Skeletal muscle tissue (tissue), 4 donors: ENCODE results near the gene TSACC. TPM values are rescaled to one million over a fixed set of nuclear protein-coding genes. Genes with fewer than 3 reads are reported as not detected.
"Not testable (repeated sequence)": the region's sequence is repeated elsewhere in the genome, so short reads cannot be mapped to it uniquely, and the experiment has no call there.

Experiments used
- H3K27ac ChIP-seq: one replicate; pipeline ENCODE4 v1.7.0; 2013; ENCODE audit warnings: mild to moderate bottlenecking, low read depth, low read length, inconsistent platforms
- H3K27me3 ChIP-seq, 3 donors: one replicate each; pipeline ENCODE4 v1.7.0; 2013; ENCODE audit warnings: low read length in 3 of 3; ENCODE audit not compliant: control insufficient read depth in 3 of 3, insufficient read depth in 3 of 3
- H3K36me3 ChIP-seq, 3 donors: one replicate each; pipeline ENCODE4 v1.7.0; 2013; ENCODE audit warnings: low read length in 3 of 3; ENCODE audit not compliant: control insufficient read depth in 3 of 3, insufficient read depth in 3 of 3
- H3K4me1 ChIP-seq, 3 donors: one replicate each; pipeline ENCODE4 v1.7.0; 2013; ENCODE audit warnings: low read length in 3 of 3, mild to moderate bottlenecking in 3 of 3; ENCODE audit not compliant: control insufficient read depth in 3 of 3, insufficient read depth in 3 of 3
- H3K4me3 ChIP-seq, 3 donors: one replicate each; pipeline ENCODE4 v1.7.0; 2013; ENCODE audit warnings: low read length in 3 of 3
- H3K9ac ChIP-seq, 3 donors: one replicate each; pipeline ENCODE4 v1.7.0; 2013; ENCODE audit warnings: low read length in 3 of 3, mild to moderate bottlenecking in 3 of 3, moderate library complexity in 2 of 3, low read depth in 1 of 3
- H3K9me3 ChIP-seq, 3 donors: one replicate each; pipeline ENCODE4 v1.7.0; 2013; ENCODE audit warnings: low read length in 3 of 3; ENCODE audit not compliant: control insufficient read depth in 3 of 3
- total RNA-seq: library from RNA; depleted of rRNA; stranded (reverse); fragments of >200 nt; gene quantifications from one replicate; pipeline ENCODE4 v1.2.3, GENCODE V29; 2014
- donor health status: Osteomylitis.

The TSACC gene
- total RNA-seq, 1 donor from 2014 or later: 2.1 TPM

GRCh38 chr1:156308078-156308477, 30.2 kb upstream of the TSACC start:
- H3K27ac ChIP-seq: no peak overlapping the region
- no peaks in the 10 kb centered on the region for H3K9me3 ChIP-seq
- H3K27me3 ChIP-seq: no peaks in the 10 kb centered on the region
- peaks cover 36 to 57% (median 51%) of the 10 kb centered on the region in 3 donors for H3K36me3 ChIP-seq
- H3K4me1 ChIP-seq: peaks cover 0 to 5% (median 0%) of the 10 kb centered on the region in 3 donors
- H3K4me3 ChIP-seq: no peak overlapping the region
- no peak overlapping the region for H3K9ac ChIP-seq

GRCh38 chr1:156310962-156311361, 27.4 kb upstream of the TSACC start:
- H3K9me3 ChIP-seq: no peaks in the 10 kb centered on the region
- no peak overlapping the region for H3K27ac ChIP-seq
- H3K4me1 ChIP-seq: peaks cover 0 to 5% (median 0%) of the 10 kb centered on the region in 3 donors
- no peaks in the 10 kb centered on the region for H3K27me3 ChIP-seq
- H3K9ac ChIP-seq: no peak overlapping the region
- no peak overlapping the region for H3K4me3 ChIP-seq
- H3K36me3 ChIP-seq: peaks cover 38 to 72% (median 69%) of the 10 kb centered on the region in 3 donors

DNA sequence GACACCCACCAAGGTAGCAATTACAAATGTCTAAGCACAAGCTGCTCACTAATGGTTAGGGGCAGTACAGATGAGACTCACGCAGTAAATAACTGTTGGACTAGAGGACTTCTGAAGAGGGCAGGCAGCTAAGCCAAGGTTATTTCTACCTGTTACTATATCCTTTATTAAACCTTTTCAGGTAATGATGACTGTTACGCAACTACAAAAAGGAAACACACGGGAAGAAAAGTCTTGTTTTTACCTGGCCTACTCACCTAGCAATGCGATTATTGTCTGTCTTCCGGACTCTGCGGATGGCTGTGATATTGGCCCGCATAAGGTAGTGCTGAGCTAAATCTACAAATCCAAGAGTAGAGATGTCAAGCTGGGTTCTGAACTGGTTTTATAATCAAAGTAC, 21.4 kb upstream of the TSACC start:
- Histone ChIP-seq H3K27ac (no peak overlapping the region), H3K9ac (no peak overlapping the region), H3K4me1 (no peaks in the 10 kb centered on the region), H3K4me3 (no peak overlapping the region), H3K36me3 (peaks cover 55 to 80% (median 76%) of the 10 kb centered on the region in 3 donors), H3K27me3 (no peaks in the 10 kb centered on the region), H3K9me3 (no peaks in the 10 kb centered on the region)

DNA sequence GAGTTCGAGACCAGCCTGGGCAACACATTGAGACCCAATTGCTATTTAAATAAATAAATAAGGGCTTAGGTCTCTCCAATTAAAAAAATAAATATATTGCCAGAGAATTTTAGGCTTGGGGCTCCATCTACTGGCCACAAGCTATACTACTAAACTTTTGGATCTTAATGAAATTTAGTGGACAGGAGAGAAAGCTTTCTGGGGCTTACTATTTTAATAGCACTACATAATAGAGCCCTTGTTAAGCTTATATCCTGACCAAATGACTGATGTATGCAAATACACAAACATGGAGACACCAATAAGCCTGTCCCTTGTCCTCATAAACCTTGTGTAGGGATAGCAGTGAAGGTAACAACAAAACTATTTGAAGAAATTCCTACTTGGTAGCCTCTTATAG, 18.7 kb upstream of the TSACC start:
- H3K9ac ChIP-seq: no peak overlapping the region
- no peak overlapping the region for H3K27ac ChIP-seq
- no peak overlapping the region for H3K4me3 ChIP-seq
- H3K36me3 ChIP-seq: peaks cover 59 to 80% (median 75%) of the 10 kb centered on the region in 3 donors
- H3K4me1 ChIP-seq: no peaks in the 10 kb centered on the region
- H3K9me3 ChIP-seq: no peaks in the 10 kb centered on the region
- H3K27me3 ChIP-seq: no peaks in the 10 kb centered on the region

DNA sequence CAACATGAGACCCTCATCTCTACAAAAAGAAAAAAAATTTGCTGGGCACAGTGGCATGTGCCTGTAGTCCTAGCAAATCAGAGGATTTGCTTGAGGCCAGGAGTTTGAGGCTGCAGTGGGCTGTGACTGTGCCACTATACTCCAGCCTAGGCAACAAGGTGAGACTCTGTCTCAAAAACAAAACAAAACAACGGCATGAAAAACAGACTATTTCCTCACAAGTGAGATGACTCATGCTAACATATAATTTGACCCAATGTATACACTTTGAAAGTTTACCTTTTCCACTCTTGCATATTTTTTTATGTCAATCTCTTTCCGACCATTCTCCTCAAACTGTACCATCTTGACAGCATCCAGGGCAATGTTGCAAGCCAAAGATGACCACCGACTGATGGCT, 17.8 kb upstream of the TSACC start:
- Histone ChIP-seq H3K36me3 (peaks cover 59 to 78% (median 73%) of the 10 kb centered on the region in 3 donors), H3K4me3 (no peak overlapping the region), H3K9me3 (no peaks in the 10 kb centered on the region), H3K4me1 (no peaks in the 10 kb centered on the region), H3K9ac (no peak overlapping the region), H3K27ac (no peak overlapping the region), H3K27me3 (no peaks in the 10 kb centered on the region)

DNA sequence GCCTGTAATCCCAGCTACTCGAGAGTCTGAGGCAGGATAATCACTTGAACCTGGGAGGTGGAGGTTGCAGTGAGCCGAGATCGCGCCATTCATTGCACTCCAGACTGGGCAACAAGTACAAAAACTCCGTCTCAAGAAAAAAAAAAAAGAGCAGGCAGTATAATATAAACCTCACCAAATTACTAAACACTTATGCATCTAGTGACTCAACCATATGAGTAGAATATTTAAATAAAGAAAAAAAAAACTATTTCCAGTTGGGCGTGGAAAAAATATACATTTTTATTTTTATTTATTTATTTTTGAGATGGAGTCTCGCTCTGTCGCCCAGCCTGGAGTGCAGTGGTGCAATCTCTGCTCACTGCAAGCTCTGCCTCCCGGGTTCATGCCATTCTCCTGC, 15.1 kb upstream of the TSACC start:
- not testable (repeated sequence) for H3K27me3 ChIP-seq, H3K4me3 ChIP-seq, H3K27ac ChIP-seq, H3K9me3 ChIP-seq, H3K9ac ChIP-seq, H3K4me1 ChIP-seq
- H3K36me3 ChIP-seq: peaks cover 43 to 60% (median 50%) of the 10 kb centered on the region in 3 donors

GRCh38 chr1:156336242-156336641, 2.1 kb upstream of the TSACC start:
- H3K9me3 ChIP-seq: no peaks in the 10 kb centered on the region
- H3K27me3 ChIP-seq: no peaks in the 10 kb centered on the region
- H3K4me3 ChIP-seq: peak overlapping the region in 1 of 3 donors; percentile 36
- H3K9ac ChIP-seq: no peak overlapping the region
- peaks cover 8 to 23% (median 18%) of the 10 kb centered on the region in 3 donors for H3K4me1 ChIP-seq
- no peak overlapping the region for H3K27ac ChIP-seq
- H3K36me3 ChIP-seq: peaks cover 22 to 38% (median 34%) of the 10 kb centered on the region in 3 donors

GRCh38 chr1:156337052-156337887, 1.1 kb upstream of the TSACC start:
- Histone ChIP-seq H3K9me3 (no peaks in the 10 kb centered on the region), H3K9ac (peak overlapping the region; percentile 80 to 89 (median 84)), H3K4me3 (peak overlapping the region; percentile 78 to 98 (median 88)), H3K36me3 (peaks cover 17 to 35% (median 29%) of the 10 kb centered on the region in 3 donors), H3K27ac (peak overlapping the region; percentile 65), H3K27me3 (no peaks in the 10 kb centered on the region), H3K4me1 (peaks cover 8 to 23% (median 18%) of the 10 kb centered on the region in 3 donors)

DNA sequence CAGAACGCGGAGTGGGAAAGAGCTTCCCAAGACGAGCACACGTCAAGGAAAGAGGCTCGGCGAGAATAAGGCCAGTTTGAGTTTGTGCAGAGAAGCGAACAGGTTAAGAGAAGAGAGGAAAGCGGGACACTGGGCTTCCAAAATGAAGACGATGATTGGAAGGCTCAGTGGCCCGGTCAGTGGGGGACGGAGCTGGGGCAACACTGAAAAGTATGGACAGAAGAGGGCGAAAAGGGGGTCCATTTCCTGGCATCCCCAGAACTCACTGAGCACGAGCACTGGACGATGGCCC, 492 bp upstream of the TSACC start:
- peak overlapping the region; percentile 80 to 89 (median 84) for H3K9ac ChIP-seq
- H3K36me3 ChIP-seq: peaks cover 14 to 29% (median 24%) of the 10 kb centered on the region in 3 donors
- peak overlapping the region; percentile 65 for H3K27ac ChIP-seq
- no peaks in the 10 kb centered on the region for H3K27me3 ChIP-seq
- H3K9me3 ChIP-seq: no peaks in the 10 kb centered on the region
- H3K4me1 ChIP-seq: peaks cover 8 to 23% (median 18%) of the 10 kb centered on the region in 3 donors
- peak overlapping the region; percentile 78 to 98 (median 88) for H3K4me3 ChIP-seq

DNA sequence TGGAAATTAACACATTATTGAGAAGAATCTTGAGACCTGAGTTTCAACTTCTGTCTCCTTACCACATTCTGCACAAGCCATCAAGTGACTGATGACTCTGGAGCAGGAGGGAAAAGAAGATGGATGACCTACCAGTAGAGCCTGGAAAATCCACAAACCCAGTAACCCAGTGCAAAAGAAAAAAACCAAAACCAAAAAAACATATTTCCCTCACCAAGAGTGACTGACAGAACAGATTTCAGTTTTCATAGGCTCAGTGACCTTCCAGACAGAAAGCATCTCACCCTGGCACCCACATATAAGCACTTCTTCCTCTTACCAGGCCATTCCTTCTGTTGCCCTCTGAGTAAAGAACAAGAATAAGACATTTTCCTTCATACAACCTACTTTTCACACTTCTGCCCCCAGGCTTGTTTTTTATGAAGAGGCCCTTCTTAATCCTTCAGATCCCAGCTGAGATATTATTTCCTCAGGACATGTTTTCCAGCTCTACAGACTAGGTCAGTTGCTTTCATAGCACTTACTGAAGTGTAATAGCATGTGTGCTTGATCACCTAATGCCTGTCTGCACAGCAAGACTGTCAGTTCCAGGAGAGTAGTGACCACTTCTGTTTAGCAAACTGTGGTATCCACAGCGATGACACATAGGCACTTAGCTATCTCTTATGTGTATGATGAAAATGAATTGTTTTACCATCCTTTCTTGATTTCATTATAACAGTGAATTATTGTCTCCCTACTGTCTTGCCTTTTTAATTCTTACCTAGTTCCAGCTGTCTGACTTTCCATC, 4.0 kb downstream of the TSACC start:
- H3K27ac ChIP-seq: no peak overlapping the region
- no peak overlapping the region for H3K9ac ChIP-seq
- H3K4me3 ChIP-seq: no peak overlapping the region
- H3K36me3 ChIP-seq: no peaks in the 10 kb centered on the region
- H3K27me3 ChIP-seq: peaks cover 0 to 4% (median 0%) of the 10 kb centered on the region in 3 donors
- peaks cover 0 to 2% (median under 1%) of the 10 kb centered on the region in 3 donors for H3K4me1 ChIP-seq
- no peaks in the 10 kb centered on the region for H3K9me3 ChIP-seq
